ENCODE measurements around the gene MAP6.

Gene MAP6

DNA sequence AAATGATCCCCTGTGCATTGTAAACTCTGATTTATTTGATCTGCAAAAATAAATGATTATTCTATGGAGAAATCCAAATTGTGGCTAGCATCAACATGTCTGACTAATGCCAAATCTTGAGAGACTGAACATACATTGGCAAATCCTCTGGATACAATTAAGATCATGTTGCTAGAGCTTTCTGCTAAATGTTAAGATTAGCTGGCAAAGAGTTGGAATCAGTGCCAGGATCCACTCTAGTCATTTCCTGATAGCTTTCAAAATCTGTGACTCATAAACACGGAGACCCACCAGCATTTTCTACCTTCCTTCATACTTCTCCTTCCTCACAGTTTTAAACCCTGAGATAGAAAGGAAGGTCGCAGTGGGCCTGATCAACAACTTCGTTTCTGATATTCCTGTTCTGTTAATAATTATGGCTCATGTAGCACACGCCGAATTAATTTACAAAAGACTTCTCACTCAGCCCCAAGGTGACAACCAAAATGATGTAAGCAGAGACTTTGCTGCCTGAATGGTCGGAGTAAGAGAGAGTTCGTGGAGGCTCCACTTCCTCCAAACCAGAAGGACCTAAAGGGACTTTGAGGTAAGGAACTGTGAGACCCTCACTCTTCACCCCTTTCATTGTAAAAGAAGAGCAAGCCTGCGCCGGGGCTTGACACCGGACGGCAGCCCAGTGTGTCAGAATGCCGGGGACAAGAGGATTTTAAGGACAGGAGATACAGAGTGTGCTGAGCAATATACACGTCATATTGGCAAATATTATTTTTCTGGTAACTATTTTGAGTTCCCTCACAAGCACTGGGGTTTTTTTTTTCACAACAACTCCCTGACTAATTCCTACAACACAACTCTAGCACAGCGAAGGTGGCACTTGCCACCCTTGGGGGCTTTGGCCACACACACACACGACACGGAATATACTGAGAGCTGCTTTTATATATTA, 64.8 kb downstream of the MAP6 start:
- no peaks in the 10 kb centered on the region for H3K9me2 ChIP-seq (replicated peaks; ENCODE audit: insufficient read depth, low read length)
- no peak overlapping the region for H3K27ac ChIP-seq (ENCODE audit: low read depth, low read length)
- H3K4me2 ChIP-seq (ENCODE audit: low read depth, low read length, poor library complexity, severe bottlenecking) = no peak overlapping the region
- no peaks in the 10 kb centered on the region for H3K36me3 ChIP-seq (ENCODE audit: low read length)
- H2AFZ ChIP-seq (ENCODE audit: low read depth, low read length, severe bottlenecking) = no peak overlapping the region
- H3F3A ChIP-seq (ENCODE audit: insufficient read depth) = no peaks in the 10 kb centered on the region
- no peaks in the 10 kb centered on the region for H3K79me2 ChIP-seq (ENCODE audit: insufficient read depth, low read length)
- H3K27me3 ChIP-seq (ENCODE audit: low read length) = no peaks in the 10 kb centered on the region
- TF ChIP-seq EZH2phosphoT487 (conservative IDR thresholded peaks at IDR 0.05; ENCODE audit: low read length) = no peak
- TF ChIP-seq, protein P1, sequence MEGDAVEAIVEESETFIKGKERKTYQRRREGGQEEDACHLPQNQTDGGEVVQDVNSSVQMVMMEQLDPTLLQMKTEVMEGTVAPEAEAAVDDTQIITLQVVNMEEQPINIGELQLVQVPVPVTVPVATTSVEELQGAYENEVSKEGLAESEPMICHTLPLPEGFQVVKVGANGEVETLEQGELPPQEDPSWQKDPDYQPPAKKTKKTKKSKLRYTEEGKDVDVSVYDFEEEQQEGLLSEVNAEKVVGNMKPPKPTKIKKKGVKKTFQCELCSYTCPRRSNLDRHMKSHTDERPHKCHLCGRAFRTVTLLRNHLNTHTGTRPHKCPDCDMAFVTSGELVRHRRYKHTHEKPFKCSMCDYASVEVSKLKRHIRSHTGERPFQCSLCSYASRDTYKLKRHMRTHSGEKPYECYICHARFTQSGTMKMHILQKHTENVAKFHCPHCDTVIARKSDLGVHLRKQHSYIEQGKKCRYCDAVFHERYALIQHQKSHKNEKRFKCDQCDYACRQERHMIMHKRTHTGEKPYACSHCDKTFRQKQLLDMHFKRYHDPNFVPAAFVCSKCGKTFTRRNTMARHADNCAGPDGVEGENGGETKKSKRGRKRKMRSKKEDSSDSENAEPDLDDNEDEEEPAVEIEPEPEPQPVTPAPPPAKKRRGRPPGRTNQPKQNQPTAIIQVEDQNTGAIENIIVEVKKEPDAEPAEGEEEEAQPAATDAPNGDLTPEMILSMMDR (IDR thresholded peaks at IDR 0.05; ENCODE audit: insufficient read depth, low read length, poor library complexity, severe bottlenecking) = no peak
- H3K4me3 ChIP-seq (ENCODE audit: insufficient read depth, low read length, poor library complexity, severe bottlenecking) = no peak overlapping the region
- H3K9me3 ChIP-seq (ENCODE audit: insufficient read depth, low read length) = no peaks in the 10 kb centered on the region
- no peaks in the 10 kb centered on the region for H4K20me1 ChIP-seq (ENCODE audit: low read depth, low read length)
- H3K9ac ChIP-seq (ENCODE audit: low read length) = no peak overlapping the region

DNA sequence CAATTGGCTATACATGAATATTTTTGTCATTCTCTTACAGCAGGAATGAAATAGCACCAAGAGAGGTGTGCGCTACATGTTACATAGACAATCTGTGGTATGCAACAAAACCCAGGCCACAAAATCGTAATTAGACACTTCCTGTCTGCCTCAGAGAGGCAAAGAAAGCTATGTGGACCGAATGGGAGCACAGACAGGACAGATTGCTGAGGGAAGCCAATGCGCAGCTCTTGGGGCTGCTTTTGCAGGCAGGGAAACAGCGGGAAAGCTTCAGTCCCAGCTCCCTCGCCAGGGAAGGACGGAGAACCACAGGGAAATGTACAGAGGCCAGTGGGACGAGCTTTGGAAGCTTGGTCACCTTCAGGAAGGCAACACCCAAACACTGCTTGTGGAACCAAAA, 65.9 kb downstream of the MAP6 start:
- H2AFZ ChIP-seq (ENCODE audit: low read depth, low read length, severe bottlenecking) = no peak overlapping the region
- no peak overlapping the region for H3K27ac ChIP-seq (ENCODE audit: low read depth, low read length)
- H3K9ac ChIP-seq (ENCODE audit: low read length) = no peak overlapping the region
- no peaks in the 10 kb centered on the region for H3K79me2 ChIP-seq (ENCODE audit: insufficient read depth, low read length)
- H3K27me3 ChIP-seq (ENCODE audit: low read length) = no peaks in the 10 kb centered on the region
- H3F3A ChIP-seq (ENCODE audit: insufficient read depth) = no peaks in the 10 kb centered on the region
- H3K4me2 ChIP-seq (ENCODE audit: low read depth, low read length, poor library complexity, severe bottlenecking) = no peak overlapping the region
- H4K20me1 ChIP-seq (ENCODE audit: low read depth, low read length) = no peaks in the 10 kb centered on the region
- H3K4me3 ChIP-seq (ENCODE audit: insufficient read depth, low read length, poor library complexity, severe bottlenecking) = no peak overlapping the region
- no peaks in the 10 kb centered on the region for H3K9me2 ChIP-seq (replicated peaks; ENCODE audit: insufficient read depth, low read length)
- H3K9me3 ChIP-seq (ENCODE audit: insufficient read depth, low read length) = no peaks in the 10 kb centered on the region
- no peaks in the 10 kb centered on the region for H3K36me3 ChIP-seq (ENCODE audit: low read length)
- TF ChIP-seq, protein P1 (IDR thresholded peaks at IDR 0.05; ENCODE audit: insufficient read depth, low read length, poor library complexity, severe bottlenecking) = no peak
- TF ChIP-seq EZH2phosphoT487 (conservative IDR thresholded peaks at IDR 0.05; ENCODE audit: low read length) = no peak

DNA sequence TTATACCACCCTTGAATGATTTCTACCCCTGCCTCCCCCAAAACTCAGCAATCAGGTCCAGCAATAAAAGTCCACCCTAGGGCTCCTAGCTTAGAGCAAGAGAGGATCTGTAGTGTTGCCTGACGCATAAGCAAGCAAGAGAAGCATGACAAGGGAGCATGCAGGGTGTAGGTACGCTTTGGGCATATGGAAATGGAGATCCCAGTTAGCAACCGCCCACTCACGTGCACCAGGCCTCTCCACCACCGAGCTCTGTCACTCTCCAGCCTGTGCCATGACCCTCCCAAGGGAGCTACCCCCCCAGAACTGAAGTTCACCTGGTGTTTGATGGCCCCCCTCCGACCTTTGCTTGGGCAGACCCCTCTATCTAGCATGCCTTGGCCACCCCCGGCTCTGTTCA, 67.3 kb downstream of the MAP6 start:
- H3K27ac ChIP-seq (ENCODE audit: low read depth, low read length) = no peak overlapping the region
- no peaks in the 10 kb centered on the region for H4K20me1 ChIP-seq (ENCODE audit: low read depth, low read length)

More for the DNA sequence above, 67.3 kb downstream of the MAP6 start:
- Histone ChIP-seq H3K79me2 (ENCODE audit: insufficient read depth, low read length) (no peaks in the 10 kb centered on the region), H3K9me3 (ENCODE audit: insufficient read depth, low read length) (no peaks in the 10 kb centered on the region), H3K9me2 (replicated peaks; ENCODE audit: insufficient read depth, low read length) (no peaks in the 10 kb centered on the region), H3K27me3 (ENCODE audit: low read length) (no peaks in the 10 kb centered on the region), H3F3A (ENCODE audit: insufficient read depth) (no peaks in the 10 kb centered on the region), H3K36me3 (ENCODE audit: low read length) (no peaks in the 10 kb centered on the region), H3K4me3 (ENCODE audit: insufficient read depth, low read length, poor library complexity, severe bottlenecking) (no peak overlapping the region), H3K9ac (ENCODE audit: low read length) (no peak overlapping the region), H3K4me2 (ENCODE audit: low read depth, low read length, poor library complexity, severe bottlenecking) (no peak overlapping the region), H2AFZ (ENCODE audit: low read depth, low read length, severe bottlenecking) (no peak overlapping the region)
- TF ChIP-seq, protein P1 (IDR thresholded peaks at IDR 0.05; ENCODE audit: insufficient read depth, low read length, poor library complexity, severe bottlenecking) = no peak
- no peak for TF ChIP-seq EZH2phosphoT487 (conservative IDR thresholded peaks at IDR 0.05; ENCODE audit: low read length)

All from SU-DHL-6 (cell line).